Activated naive CD8-positive, alpha-beta T cell treated with anti-CD3 and anti-CD28 coated beads, Interleukin-2, amount 50 U/mL, for 16 hours (primary cell): ENCODE results near the gene STRN.
"Not testable (repeated sequence)": the region's sequence is repeated elsewhere in the genome, so short reads cannot be mapped to it uniquely, and the experiment has no call there.

Experiments
- DNase-seq: peaks from one replicate; pipeline ENCODE4 v3.0.0-alpha.2; 2020; ENCODE audit warnings: low read depth, low spot score

Gene STRN

GRCh38 chr2:36964496-36965058, 1.8 kb downstream of the STRN start:
- no peak for DNase-seq

GRCh38 chr2:36963734-36964133, 2.6 kb downstream of the STRN start:
- no peak for DNase-seq

GRCh38 chr2:36963106-36963505, 3.2 kb downstream of the STRN start:
- DNase-seq = no peak

DNA sequence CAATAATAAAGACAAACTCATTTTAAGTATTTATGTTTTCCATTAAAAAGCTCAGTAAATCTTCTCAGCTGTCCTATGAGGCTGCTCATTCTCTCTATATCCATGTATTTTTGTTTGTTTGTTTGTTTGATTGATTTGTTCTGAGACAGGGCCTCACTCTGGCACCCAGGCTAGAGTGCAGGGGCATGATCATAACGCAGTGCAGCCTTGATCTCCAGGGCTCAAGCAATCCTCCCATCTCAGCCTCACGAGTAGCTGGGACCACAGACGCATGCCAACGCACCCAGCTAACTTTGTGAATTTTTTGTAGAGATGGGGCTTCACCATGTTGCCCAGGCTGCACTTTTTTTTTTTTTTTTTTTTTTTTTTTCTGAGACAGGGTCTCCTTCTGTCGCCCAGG, 5.6 kb downstream of the STRN start:
- no peak for DNase-seq

DNA sequence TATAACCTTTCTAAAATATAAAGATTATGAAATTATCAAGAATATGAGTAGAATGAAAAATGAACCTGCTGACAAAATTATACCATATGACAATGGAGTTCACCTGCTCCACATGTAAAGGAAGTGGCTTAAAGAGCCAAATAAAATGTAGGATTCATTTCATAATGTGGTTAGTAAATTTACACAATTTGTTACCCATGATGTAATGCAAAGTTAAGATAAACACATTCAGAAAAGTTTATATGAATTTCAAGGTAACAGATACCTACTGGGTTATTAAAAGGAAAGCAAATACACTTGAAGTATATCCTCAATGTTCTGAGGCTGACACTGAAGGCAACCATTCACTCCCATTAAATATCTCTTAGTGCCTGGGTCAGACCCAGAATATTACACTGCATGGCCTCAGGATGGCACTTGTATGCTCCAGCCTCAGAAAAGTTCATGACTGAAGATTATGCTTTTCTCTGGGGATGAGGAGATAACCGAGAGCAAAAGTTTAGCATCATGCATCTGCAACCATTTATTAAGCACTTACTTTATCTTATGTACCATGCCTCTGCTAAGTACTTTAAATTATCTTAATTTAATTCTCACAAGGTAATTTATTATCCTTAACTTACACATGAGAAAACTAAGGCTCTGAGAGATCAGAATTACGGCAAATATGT, 6.2 kb downstream of the STRN start:
- no peak for DNase-seq

- no peak for DNase-seq
These were observed 11.2 kb downstream of the STRN start for GRCh38 chr2:36954977-36955607.

- no peak for DNase-seq
These were observed 13.6 kb downstream of the STRN start for GRCh38 chr2:36952748-36953197.

DNA sequence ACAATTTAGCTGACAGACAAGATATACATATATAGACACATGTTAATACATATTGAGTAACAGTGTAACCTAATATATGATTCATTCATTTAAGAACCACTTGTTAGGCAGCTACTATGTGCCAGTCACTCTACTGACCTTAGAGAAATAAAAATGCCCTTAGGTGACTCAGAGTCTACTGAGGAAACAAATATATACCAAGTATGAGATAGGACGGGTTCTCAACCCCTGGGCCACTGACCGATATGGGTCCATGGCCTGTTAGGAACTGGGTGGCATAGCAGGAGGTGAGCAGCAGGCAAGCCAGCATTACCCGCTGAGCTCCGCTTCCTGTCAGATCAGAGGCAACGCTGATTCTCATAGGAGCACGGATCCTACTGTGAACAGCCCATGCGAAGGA, 14.8 kb downstream of the STRN start:
- no peak for DNase-seq

- no peak for DNase-seq
These were observed 15.3 kb downstream of the STRN start for GRCh38 chr2:36951027-36951518.

DNA sequence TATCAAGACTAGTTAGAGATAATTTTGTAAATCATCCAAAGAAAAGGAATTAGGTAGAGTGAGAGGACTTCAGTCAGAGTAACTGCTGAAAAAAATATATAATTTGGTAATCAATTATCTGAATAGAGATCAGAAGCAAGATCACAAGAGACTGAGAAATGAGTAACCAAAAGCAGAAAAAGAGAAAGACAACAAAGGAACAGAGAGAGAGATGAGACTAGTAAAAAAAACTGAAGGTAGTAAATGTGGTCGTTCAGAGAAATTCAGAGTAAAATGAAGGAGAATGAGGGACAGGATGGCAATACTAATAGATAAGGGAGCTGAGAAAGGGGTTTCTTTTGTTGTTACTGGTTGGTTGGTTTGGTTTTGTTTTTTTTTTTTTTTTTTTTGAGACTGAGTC, 16.5 kb downstream of the STRN start:
- DNase-seq = no peak

DNA sequence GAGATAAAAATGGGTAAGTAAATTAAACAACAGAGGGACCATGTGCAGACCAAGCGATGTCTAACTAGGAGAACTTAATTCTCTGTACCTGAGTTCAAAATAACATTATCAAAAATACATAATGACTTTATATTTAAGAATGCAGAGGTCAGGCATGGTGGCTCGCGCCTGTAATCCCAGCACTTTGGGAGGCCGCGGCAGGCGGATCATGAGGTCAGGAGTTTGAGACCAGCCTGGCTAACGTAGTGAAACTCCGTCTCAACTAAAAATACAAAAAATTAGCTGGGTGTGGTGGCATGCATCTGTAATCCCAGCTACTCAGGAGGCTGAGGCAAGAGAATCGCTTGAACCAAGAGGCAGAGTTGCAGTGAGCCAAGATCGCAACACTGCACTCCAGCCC, 21.1 kb downstream of the STRN start:
- DNase-seq = not testable (repeated sequence)

- DNase-seq = no peak
These were observed 24.5 kb downstream of the STRN start for GRCh38 chr2:36941867-36942266.

GRCh38 chr2:36936526-36936925, 29.8 kb downstream of the STRN start:
- DNase-seq = not testable (repeated sequence)

- not testable (repeated sequence) for DNase-seq
These were observed 34.6 kb downstream of the STRN start for GRCh38 chr2:36931688-36932087.

- DNase-seq = not testable (repeated sequence)
These were observed 35.4 kb downstream of the STRN start for GRCh38 chr2:36930787-36931410.

GRCh38 chr2:36926175-36927132, 39.9 kb downstream of the STRN start:
- DNase-seq = not testable (repeated sequence)

- not testable (repeated sequence) for DNase-seq
These were observed 43.7 kb downstream of the STRN start for GRCh38 chr2:36922629-36923028.

GRCh38 chr2:36921984-36922383, 44.4 kb downstream of the STRN start:
- DNase-seq = no peak

GRCh38 chr2:36919041-36919837, 47.1 kb downstream of the STRN start:
- no peak for DNase-seq

GRCh38 chr2:36918307-36918706, 48.0 kb downstream of the STRN start:
- DNase-seq = no peak
